SK-N-MC (cell line): ENCODE results near the gene ABCC1.

Experiments used
- DNase-seq: peaks from one replicate; pipeline ENCODE4 v3.0.0-alpha.2; 2011; ENCODE audit warnings: low read depth, low spot score
- H3K27ac ChIP-seq: fragments of 200-600 bp; sonication (generic); 2 replicates; pipeline ENCODE4 v1.5.1; 2016; ENCODE audit warnings: mixed run types
- H3K36me3 ChIP-seq: fragments of 200-600 bp; sonication (generic); 2 replicates; pipeline ENCODE4 v1.6.1; 2017; ENCODE audit warnings: antibody characterized with exemption, low read length, mixed read lengths; ENCODE audit not compliant: insufficient read depth
- H3K4me3 ChIP-seq: fragments of 200-600 bp; sonication (generic); 2 replicates; pipeline ENCODE4 v1.5.1; 2016
- H3K9ac ChIP-seq: fragments of 200-600 bp; sonication (generic); 2 replicates; pipeline ENCODE4 v1.8.0; 2017; ENCODE audit warnings: mixed run types, mixed read lengths; ENCODE audit not compliant: insufficient read length
- H3K9me3 ChIP-seq: fragments of 200-600 bp; sonication (generic); 2 replicates; pipeline ENCODE4 v1.6.1; 2017; ENCODE audit warnings: low read depth, mild to moderate bottlenecking, antibody characterized with exemption, low read length, moderate library complexity, mixed read lengths
- EZH2 ChIP-seq: fragments of 200-600 bp; sonication (generic); IDR thresholded peaks from one replicate; pipeline ENCODE4 v1.6.1; 2017; ENCODE audit warnings: antibody characterized with exemption
- FOXP2 ChIP-seq: optimal IDR thresholded peaks from 2 replicates; pipeline ENCODE3; 2011; ENCODE audit warnings: mild to moderate bottlenecking, moderate library complexity; ENCODE audit not compliant: insufficient read depth; ENCODE audit errors: extremely low read length, control extremely low read depth
- POLR2AphosphoS5 ChIP-seq: IDR thresholded peaks from 2 replicates; pipeline ENCODE4 v1.6.1; 2012; ENCODE audit warnings: mild to moderate bottlenecking, low read depth, low read length, borderline replicate concordance

ABCC1 gene

GRCh38 chr16:15949210-15950160, at the start of gene ABCC1:
Gene ABCC1 (plus strand): TSS chr16:15949616. CDS start chr16:15949752, 136 bp downstream.
- H3K27ac ChIP-seq = no peak within 1 kb of the TSS
- peak within 1 kb of the TSS; percentile 92 for H3K9ac ChIP-seq
- no peak for TF ChIP-seq EZH2
- no peak for TF ChIP-seq FOXP2
- no peak for TF ChIP-seq POLR2AphosphoS5
- peak within 1 kb of the TSS; percentile 86 for H3K4me3 ChIP-seq
- H3K9me3 ChIP-seq = no peaks in the 10 kb centered on the region
- H3K36me3 ChIP-seq = no peaks in the 10 kb centered on the region
- no peak for DNase-seq

DNA sequence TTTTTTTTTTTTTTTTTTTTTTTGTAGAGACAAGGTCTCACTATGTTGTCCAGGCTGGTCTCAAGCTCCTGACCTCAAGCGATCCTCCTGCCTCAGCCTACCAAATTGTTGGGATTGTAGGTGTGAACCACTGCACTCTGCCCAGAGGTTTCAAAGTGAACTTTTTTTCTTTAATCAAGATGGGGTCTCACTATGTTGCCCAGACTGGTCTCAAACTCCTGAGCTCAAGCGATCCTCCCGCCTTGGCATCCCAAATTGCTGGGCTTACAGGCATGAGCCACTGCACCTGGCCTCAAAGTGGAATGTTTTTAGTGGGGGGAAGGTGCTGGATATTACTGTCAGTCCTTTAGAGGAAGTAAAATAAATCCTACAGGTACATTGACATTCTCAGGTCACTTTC, 49.1 kb upstream of the ABCC1 start:
- H3K9ac ChIP-seq = no peak overlapping the region
- H3K4me3 ChIP-seq = no peak overlapping the region
- no peaks in the 10 kb centered on the region for H3K36me3 ChIP-seq
- no peak for DNase-seq
- no peak overlapping the region for H3K27ac ChIP-seq
- TF ChIP-seq POLR2AphosphoS5 = no peak
- no peak for TF ChIP-seq FOXP2
- TF ChIP-seq EZH2 = no peak
- no peaks in the 10 kb centered on the region for H3K9me3 ChIP-seq

GRCh38 chr16:15900901-15901500, 48.4 kb upstream of the ABCC1 start:
- TF ChIP-seq FOXP2 (no peak), POLR2AphosphoS5 (no peak), EZH2 (no peak)
- Histone ChIP-seq H3K9me3 (no peaks in the 10 kb centered on the region), H3K27ac (no peak overlapping the region), H3K4me3 (no peak overlapping the region), H3K9ac (no peak overlapping the region), H3K36me3 (no peaks in the 10 kb centered on the region)
- DNase-seq = no peak

DNA sequence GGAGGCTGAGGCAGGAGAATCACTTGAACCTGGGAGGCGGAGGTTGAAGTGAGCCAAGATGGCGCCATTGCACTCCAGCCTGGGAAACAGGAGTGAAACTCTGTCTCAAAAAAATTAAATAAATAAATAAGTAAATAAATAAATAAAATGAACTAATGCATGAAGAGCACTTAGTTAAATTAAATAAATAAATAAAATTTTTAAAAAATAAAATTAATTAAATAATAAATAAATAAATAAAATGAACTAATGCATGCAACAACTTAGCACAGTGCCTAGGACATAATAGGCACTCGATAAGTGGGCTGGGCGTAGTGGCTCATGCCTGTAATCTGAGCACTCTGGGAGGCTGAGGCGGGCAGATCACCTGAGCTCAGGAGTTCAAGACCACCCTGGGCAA, 45.5 kb upstream of the ABCC1 start:
- H3K9ac ChIP-seq = no peak overlapping the region
- no peak overlapping the region for H3K27ac ChIP-seq
- no peaks in the 10 kb centered on the region for H3K36me3 ChIP-seq
- DNase-seq = no peak
- TF ChIP-seq EZH2 = no peak
- TF ChIP-seq FOXP2 = no peak
- TF ChIP-seq POLR2AphosphoS5 = no peak
- no peaks in the 10 kb centered on the region for H3K9me3 ChIP-seq
- no peak overlapping the region for H3K4me3 ChIP-seq

DNA sequence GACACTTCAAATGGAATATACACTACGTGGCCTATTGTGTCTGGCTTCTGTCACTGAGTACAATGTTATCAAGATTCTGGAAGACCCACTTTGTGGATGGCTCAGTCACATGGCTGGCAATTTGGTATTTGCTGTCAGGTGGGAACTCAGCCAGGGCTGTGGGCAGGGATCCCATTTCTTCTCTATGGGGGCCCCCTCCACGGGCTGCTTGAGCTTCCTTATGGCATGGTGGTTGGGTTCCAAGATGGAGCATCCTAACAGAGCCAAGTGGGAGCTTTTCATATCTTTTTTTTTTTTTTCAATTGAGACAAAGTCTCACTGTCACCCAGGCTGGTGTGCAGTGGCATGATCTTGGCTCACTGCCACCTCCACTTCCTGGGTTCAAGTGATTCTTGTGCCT, 43.0 kb upstream of the ABCC1 start:
- no peak overlapping the region for H3K9ac ChIP-seq

GRCh38 chr16:15907863-15908478, 41.4 kb upstream of the ABCC1 start:
- Histone ChIP-seq H3K9ac (no peak overlapping the region), H3K36me3 (no peaks in the 10 kb centered on the region), H3K4me3 (no peak overlapping the region), H3K27ac (no peak overlapping the region), H3K9me3 (no peaks in the 10 kb centered on the region)
- no peak for TF ChIP-seq POLR2AphosphoS5
- TF ChIP-seq FOXP2 = no peak
- TF ChIP-seq EZH2 = no peak
- no peak for DNase-seq

More for the DNA sequence above, 43.0 kb upstream of the ABCC1 start:
- no peak for DNase-seq
- TF ChIP-seq EZH2 = no peak
- TF ChIP-seq FOXP2 = no peak
- no peak for TF ChIP-seq POLR2AphosphoS5
- no peak overlapping the region for H3K4me3 ChIP-seq
- H3K27ac ChIP-seq = no peak overlapping the region
- no peaks in the 10 kb centered on the region for H3K36me3 ChIP-seq
- no peaks in the 10 kb centered on the region for H3K9me3 ChIP-seq

DNA sequence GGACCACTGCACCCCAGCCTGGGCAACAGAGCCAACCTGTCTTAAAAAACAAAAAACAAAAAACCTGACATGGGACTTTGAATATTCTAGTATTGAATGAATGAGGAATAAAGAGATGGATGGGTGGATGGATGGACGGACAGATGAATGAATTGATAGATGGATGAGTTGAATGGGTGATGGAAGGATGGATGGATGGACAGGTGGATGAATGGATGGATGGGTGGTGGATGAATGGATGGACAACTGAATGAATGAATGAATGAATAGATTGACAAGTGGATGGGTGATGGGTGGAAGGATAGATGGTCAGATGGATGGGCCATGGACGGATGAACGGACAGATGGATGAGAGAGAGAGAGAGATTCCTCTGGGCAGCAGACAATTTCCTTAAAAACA, 38.2 kb upstream of the ABCC1 start:
- H3K9ac ChIP-seq = no peak overlapping the region
- H3K4me3 ChIP-seq = no peak overlapping the region
- H3K36me3 ChIP-seq = no peaks in the 10 kb centered on the region
- no peak for DNase-seq
- no peaks in the 10 kb centered on the region for H3K9me3 ChIP-seq
- no peak overlapping the region for H3K27ac ChIP-seq
- TF ChIP-seq EZH2 (no peak), POLR2AphosphoS5 (no peak), FOXP2 (no peak)

DNA sequence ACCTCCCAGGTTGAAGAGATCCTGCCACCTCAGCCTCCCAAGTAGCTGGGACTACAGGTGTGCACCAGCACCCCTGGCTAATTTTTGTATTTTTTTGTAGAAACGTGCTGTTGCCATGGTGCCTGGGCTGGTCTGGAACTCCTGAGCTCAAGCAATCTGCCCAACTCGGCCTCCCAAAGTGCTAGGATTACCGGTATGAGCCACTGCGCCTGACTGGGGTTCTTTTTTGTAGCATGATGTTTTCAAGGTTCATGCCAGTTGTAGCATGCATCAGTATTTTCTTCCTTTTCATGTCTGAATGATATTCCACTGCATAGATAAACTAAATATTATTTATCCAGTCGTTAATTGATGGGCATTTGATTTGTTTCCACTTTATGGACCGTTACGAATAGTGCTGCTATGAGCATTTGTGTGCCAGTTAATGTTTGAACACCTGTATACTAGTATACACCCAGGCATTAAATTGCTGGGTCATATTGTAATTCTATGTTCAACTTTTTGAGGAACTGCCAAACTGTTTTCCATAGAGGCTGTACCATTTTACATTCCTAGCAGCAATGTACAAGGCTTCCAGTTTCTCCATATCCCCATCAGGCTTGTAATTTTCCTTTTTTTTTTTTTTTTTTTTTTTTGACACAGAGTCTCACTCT, 36.2 kb upstream of the ABCC1 start:
- H3K9ac ChIP-seq = no peak overlapping the region

More for the DNA sequence above, 36.2 kb upstream of the ABCC1 start:
- no peak overlapping the region for H3K4me3 ChIP-seq
- no peak overlapping the region for H3K27ac ChIP-seq
- no peak for DNase-seq
- no peaks in the 10 kb centered on the region for H3K9me3 ChIP-seq
- H3K36me3 ChIP-seq = no peaks in the 10 kb centered on the region
- TF ChIP-seq FOXP2 (no peak), POLR2AphosphoS5 (no peak), EZH2 (no peak)
